ENCODE data around the gene ERGIC2. TPM values are rescaled to one million over a fixed set of nuclear protein-coding genes. Genes with fewer than 3 reads are reported as not detected.
A peak's percentile ranks its signal among the peaks of the same experiment; 100 is the strongest.

The ERGIC2 gene
- total RNA-seq, 1 donor from 2014 or later: 47.3 TPM

- no peak for DNase-seq
Observed at GRCh38 chr12:29374012-29374411, 7.0 kb downstream of the ERGIC2 start.

- no peak for DNase-seq
Observed at GRCh38 chr12:29365091-29365490, 15.9 kb downstream of the ERGIC2 start.

GRCh38 chr12:29354954-29355353, 26.0 kb downstream of the ERGIC2 start:
- no peak for DNase-seq

GRCh38 chr12:29350080-29350479, 30.9 kb downstream of the ERGIC2 start:
- DNase-seq: peak; percentile 5

- no peak for DNase-seq
Observed at GRCh38 chr12:29346769-29347421, 34.1 kb downstream of the ERGIC2 start.

GRCh38 chr12:29343022-29343799, 37.8 kb downstream of the ERGIC2 start:
- DNase-seq: no peak

GRCh38 chr12:29337325-29337724, 43.6 kb downstream of the ERGIC2 start:
- no peak for DNase-seq

GRCh38 chr12:29334937-29335336, 46.0 kb downstream of the ERGIC2 start:
- no peak for DNase-seq

- no peak for DNase-seq
Observed at GRCh38 chr12:29333178-29333577, 47.8 kb downstream of the ERGIC2 start.

GRCh38 chr12:29329411-29329810, 51.6 kb downstream of the ERGIC2 start:
- no peak for DNase-seq

GRCh38 chr12:29322157-29322556, 58.8 kb downstream of the ERGIC2 start:
- no peak for DNase-seq

- DNase-seq: no peak
Observed at GRCh38 chr12:29320295-29321085, 60.5 kb downstream of the ERGIC2 start.

GRCh38 chr12:29317556-29318363, 63.2 kb downstream of the ERGIC2 start:
- DNase-seq: peak; percentile 76

- DNase-seq: no peak
Observed at GRCh38 chr12:29316752-29317151, 64.2 kb downstream of the ERGIC2 start.

GRCh38 chr12:29314416-29314815, 66.6 kb downstream of the ERGIC2 start:
- DNase-seq: no peak

GRCh38 chr12:29310899-29311298, 70.1 kb downstream of the ERGIC2 start:
- DNase-seq: no peak

- no peak for DNase-seq
Observed at GRCh38 chr12:29309320-29309902, 71.6 kb downstream of the ERGIC2 start.

- no peak for DNase-seq
Observed at GRCh38 chr12:29306682-29307081, 74.3 kb downstream of the ERGIC2 start.

GRCh38 chr12:29306266-29306665, 74.7 kb downstream of the ERGIC2 start:
- no peak for DNase-seq

- DNase-seq: no peak
Observed at GRCh38 chr12:29304388-29304787, 76.6 kb downstream of the ERGIC2 start.

- no peak for DNase-seq
Observed at GRCh38 chr12:29301114-29301513, 79.9 kb downstream of the ERGIC2 start.

- no peak for DNase-seq
Observed at GRCh38 chr12:29299633-29300032, 81.3 kb downstream of the ERGIC2 start.
